HG02852 (cell line): Measurements from ENCODE around the gene MYCT1.

Experiments
- ATAC-seq: cut with Tn5 transposase; IDR thresholded peaks from one replicate; pipeline ENCODE4 v1.9.1; 2021; ENCODE audit warnings: mild to moderate bottlenecking, moderate library complexity; ENCODE audit not compliant: unreplicated experiment

Gene MYCT1

GRCh38 chr6:152721956-152722355 is 24.3 kb downstream of the MYCT1 start:
- ATAC-seq: no peak

GRCh38 chr6:152723398-152723797 is 25.7 kb downstream of the MYCT1 start:
- no peak for ATAC-seq

GRCh38 chr6:152726313-152726712 is 28.6 kb downstream of the MYCT1 start:
- no peak for ATAC-seq

GRCh38 chr6:152727507-152727906 is 29.8 kb downstream of the MYCT1 start:
- no peak for ATAC-seq

GRCh38 chr6:152734630-152735029 is 36.9 kb downstream of the MYCT1 start:
- ATAC-seq: no peak

GRCh38 chr6:152736687-152737273 is 39.1 kb downstream of the MYCT1 start:
- no peak for ATAC-seq

GRCh38 chr6:152745509-152746171 is 47.9 kb downstream of the MYCT1 start:
- no peak for ATAC-seq

GRCh38 chr6:152746172-152746553 is 48.5 kb downstream of the MYCT1 start:
- no peak for ATAC-seq

GRCh38 chr6:152748843-152749242 is 51.1 kb downstream of the MYCT1 start:
- no peak for ATAC-seq

- ATAC-seq: no peak
These were observed 51.6 kb downstream of the MYCT1 start for GRCh38 chr6:152749336-152749735.

GRCh38 chr6:152750694-152751093 is 53.0 kb downstream of the MYCT1 start, which contains the start of gene VIP:
TSS of gene VIP (plus strand) at chr6:152750797. CDS start at chr6:152752178, 1,381 bp downstream.
- ATAC-seq: no peak

GRCh38 chr6:152765331-152765730 is 67.6 kb downstream of the MYCT1 start:
- ATAC-seq: no peak

- ATAC-seq: no peak
These were observed 71.5 kb downstream of the MYCT1 start for GRCh38 chr6:152769159-152769558.

GRCh38 chr6:152769993-152770392 is 72.3 kb downstream of the MYCT1 start:
- ATAC-seq: no peak

- ATAC-seq: no peak
These were observed 73.5 kb downstream of the MYCT1 start for GRCh38 chr6:152771061-152771687.
